SH-SY5Y (cell line): ENCODE data around the gene ADARB1.
A peak's percentile ranks its signal among the peaks of the same experiment; 100 is the strongest.

Experiments
- GATA2 ChIP-seq: IDR thresholded peaks from 2 replicates; pipeline ENCODE4 v1.6.1; 2011; ENCODE audit warnings: mild to moderate bottlenecking, low read depth, low read length
- GATA3 ChIP-seq: IDR thresholded peaks from 2 replicates; pipeline ENCODE4 v1.6.1; 2011; ENCODE audit warnings: low read depth, mild to moderate bottlenecking, low read length, moderate library complexity

- TF ChIP-seq GATA3 (no peak), GATA2 (peak; percentile 11; the same call in 1 of the 2 replicates)
Observed at GRCh38 chr21:45114072-45114471, 39.7 kb downstream of the ADARB1 start.
